Measurements from ENCODE around the gene HVCN1.

HVCN1 gene

DNA sequence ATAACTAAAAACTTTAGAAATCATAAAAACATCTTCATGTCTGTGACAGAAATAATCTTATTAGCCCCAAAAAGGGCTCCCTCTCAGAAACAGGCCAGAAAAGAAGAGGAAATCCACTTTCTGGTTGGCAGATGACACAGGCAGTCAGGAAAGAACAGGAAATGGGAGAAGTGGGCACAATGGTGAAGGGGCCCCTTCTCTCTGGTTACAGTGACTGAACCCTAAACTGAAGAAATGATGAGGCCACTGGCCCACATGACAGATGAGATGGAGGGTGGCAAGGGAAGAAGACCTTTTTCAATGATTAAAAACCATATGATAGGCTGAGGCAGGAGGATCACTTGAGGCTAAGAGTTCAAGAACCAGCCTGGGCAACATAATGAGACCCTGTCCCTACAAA, 53.9 kb downstream of the HVCN1 start:
- no peak for TF ChIP-seq ZNF416 (tag by site-specific recombination; IDR thresholded peaks at IDR 0.05)
- ChIA-PET CTCF (interaction anchor here (0.7 to 0.8 kb wide), 2 partner anchors 188 to 1265 kb away, joined by 3 read pairs; no protein-coding TSS in a partner anchor), POLR2A (no interaction called here)
- Histone ChIP-seq H3K4me3 (ENCODE audit: low read depth, low read length) (no peak overlapping the region), H3K27ac (ENCODE audit: extremely low read depth, low read depth, low read length) (no peak overlapping the region), H3K4me1 (ENCODE audit: control insufficient read depth, insufficient read depth, low read length) (no peaks in the 10 kb centered on the region), H3K9me3 (ENCODE audit: control insufficient read depth, insufficient read depth, low read depth, low read length) (no peaks in the 10 kb centered on the region), H3K36me3 (ENCODE audit: control insufficient read depth in 2 of 2, insufficient read depth in 1 of 2, low read length in 2 of 2) (peaks cover 4 to 61% of the 10 kb centered on the region in 2 experiments; a peak in 2 of 3 replicates)

DNA sequence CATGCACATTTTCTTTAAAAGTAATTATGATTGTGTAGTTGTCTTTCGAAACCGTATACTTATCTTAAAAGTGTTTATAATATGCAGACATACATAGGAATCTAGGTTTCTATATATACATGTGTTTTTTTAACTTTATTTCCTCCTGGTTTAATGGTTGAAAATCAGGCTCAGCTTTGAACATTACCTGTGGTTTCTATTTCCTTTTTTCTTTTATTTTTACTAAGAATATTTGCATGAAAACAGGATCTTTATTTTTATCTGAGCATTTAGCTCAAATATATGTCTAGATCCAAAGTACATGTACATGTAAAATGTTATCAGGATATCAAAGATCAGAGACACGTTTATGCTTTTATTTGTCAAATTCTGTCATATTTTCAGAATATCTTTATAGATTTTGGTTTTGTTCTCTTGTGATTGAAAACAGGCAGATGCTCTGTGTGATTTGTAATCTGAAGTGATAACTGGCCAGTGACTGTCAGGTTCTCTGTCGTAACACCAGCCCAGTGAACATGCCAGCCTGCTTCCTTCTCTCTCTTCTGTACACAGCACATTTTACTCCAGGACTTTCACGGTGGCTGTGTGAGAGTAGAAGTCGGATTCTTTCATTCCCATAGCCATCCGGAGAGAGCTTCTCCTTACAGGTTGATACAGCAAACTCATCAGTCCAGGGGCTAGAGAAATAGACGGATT, 61.3 kb downstream of the HVCN1 start:
- H3K9me3 ChIP-seq (ENCODE audit: control insufficient read depth, insufficient read depth, low read depth, low read length): no peaks in the 10 kb centered on the region
- TF ChIP-seq ZBTB1 (tag by site-specific recombination; IDR thresholded peaks at IDR 0.05) (no peak), ZNF274 (IDR thresholded peaks at IDR 0.05; ENCODE audit: low read length) (no peak), ZNF274 (tag by site-specific recombination; IDR thresholded peaks at IDR 0.05; ENCODE audit: borderline replicate concordance) (no peak), ZFP37 (tag by site-specific recombination; IDR thresholded peaks at IDR 0.05) (no peak), GLIS2 (tag by site-specific recombination; IDR thresholded peaks at IDR 0.05) (no peak)
- TF ChIP-seq, protein P1, sequence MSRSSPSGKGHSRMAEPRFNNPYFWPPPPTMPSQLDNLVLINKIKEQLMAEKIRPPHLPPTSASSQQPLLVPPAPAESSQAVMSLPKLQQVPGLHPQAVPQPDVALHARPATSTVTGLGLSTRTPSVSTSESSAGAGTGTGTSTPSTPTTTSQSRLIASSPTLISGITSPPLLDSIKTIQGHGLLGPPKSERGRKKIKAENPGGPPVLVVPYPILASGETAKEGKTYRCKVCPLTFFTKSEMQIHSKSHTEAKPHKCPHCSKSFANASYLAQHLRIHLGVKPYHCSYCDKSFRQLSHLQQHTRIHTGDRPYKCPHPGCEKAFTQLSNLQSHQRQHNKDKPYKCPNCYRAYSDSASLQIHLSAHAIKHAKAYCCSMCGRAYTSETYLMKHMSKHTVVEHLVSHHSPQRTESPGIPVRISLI (tag by site-specific recombination; IDR thresholded peaks at IDR 0.05): no peak
- ChIA-PET POLR2A (interaction anchor here (0.7 kb wide), 1 partner anchor 38 kb away, joined by 3 read pairs; no protein-coding TSS in a partner anchor), CTCF (interaction anchor here (0.7 kb wide), 1 partner anchor 149 kb away, joined by 3 read pairs; no protein-coding TSS in a partner anchor)
- no peaks in the 10 kb centered on the region for H3K4me1 ChIP-seq (ENCODE audit: control insufficient read depth, insufficient read depth, low read length)
- no peak overlapping the region for H3K27ac ChIP-seq (ENCODE audit: extremely low read depth, low read depth, low read length)
- H3K4me3 ChIP-seq (ENCODE audit: low read depth, low read length): no peak overlapping the region
- peaks cover 23 to 52% of the 10 kb centered on the region in 2 experiments for H3K36me3 ChIP-seq (ENCODE audit: control insufficient read depth in 2 of 2, insufficient read depth in 1 of 2, low read length in 2 of 2)

DNA sequence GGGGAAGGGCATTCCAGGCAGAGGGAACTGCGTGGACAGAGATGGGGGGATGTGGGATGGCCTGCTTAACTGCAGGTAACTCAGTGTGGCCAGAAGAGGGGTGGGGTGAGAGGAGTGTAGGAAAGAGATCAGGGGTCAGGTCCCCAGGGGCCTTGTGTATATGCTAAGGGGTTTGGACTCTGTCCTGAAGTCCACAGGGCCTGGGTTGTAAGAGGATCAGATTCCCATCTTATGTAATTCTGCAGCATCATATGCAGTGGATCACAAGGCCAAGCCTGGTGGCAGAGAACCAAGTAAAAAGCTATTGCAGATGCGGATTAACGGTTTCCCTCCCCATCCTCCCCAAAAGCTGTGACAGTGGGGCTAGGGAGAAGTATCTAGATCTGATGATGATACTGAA, 66.3 kb downstream of the HVCN1 start:
- ChIA-PET CTCF (interaction anchor here (0.9 kb wide), 1 partner anchor 173 kb away, joined by 3 read pairs; the partner anchor contains the start of gene ARPC3), POLR2A (no interaction called here)
- Histone ChIP-seq H3K4me1 (ENCODE audit: control insufficient read depth, insufficient read depth, low read length) (no peaks in the 10 kb centered on the region), H3K27ac (ENCODE audit: extremely low read depth, low read depth, low read length) (no peak overlapping the region), H3K4me3 (ENCODE audit: low read depth, low read length) (no peak overlapping the region), H3K36me3 (ENCODE audit: control insufficient read depth in 2 of 2, insufficient read depth in 1 of 2, low read length in 2 of 2) (peaks cover 14 to 24% of the 10 kb centered on the region in 2 experiments), H3K9me3 (ENCODE audit: control insufficient read depth, insufficient read depth, low read depth, low read length) (no peaks in the 10 kb centered on the region)
- TF ChIP-seq WT1 (tag by site-specific recombination; IDR thresholded peaks at IDR 0.05): peak; percentile 81
- no peak for TF ChIP-seq ZNF112 (tag by site-specific recombination; IDR thresholded peaks at IDR 0.05)

- H3K36me3 ChIP-seq (ENCODE audit: control insufficient read depth in 2 of 2, insufficient read depth in 1 of 2, low read length in 2 of 2): peaks cover 10 to 29% of the 10 kb centered on the region in 2 experiments; a peak in 2 of 3 replicates
- CTCF ChIA-PET: no interaction called here
- no peak overlapping the region for H3K4me3 ChIP-seq (ENCODE audit: low read depth, low read length)
- H3K4me1 ChIP-seq (ENCODE audit: control insufficient read depth, insufficient read depth, low read length): peaks cover 3% of the 10 kb centered on the region
- POLR2A ChIA-PET: no interaction called here
- H3K9me3 ChIP-seq (ENCODE audit: control insufficient read depth, insufficient read depth, low read depth, low read length): no peaks in the 10 kb centered on the region
- TF ChIP-seq ZNF24 (tag by site-specific recombination; IDR thresholded peaks at IDR 0.05) (no peak), ZIC2 (tag by site-specific recombination; IDR thresholded peaks at IDR 0.05) (0 out of 2 replicates have a peak, but pooled peaks have one; percentile 28)
- TF ChIP-seq, protein P2, sequence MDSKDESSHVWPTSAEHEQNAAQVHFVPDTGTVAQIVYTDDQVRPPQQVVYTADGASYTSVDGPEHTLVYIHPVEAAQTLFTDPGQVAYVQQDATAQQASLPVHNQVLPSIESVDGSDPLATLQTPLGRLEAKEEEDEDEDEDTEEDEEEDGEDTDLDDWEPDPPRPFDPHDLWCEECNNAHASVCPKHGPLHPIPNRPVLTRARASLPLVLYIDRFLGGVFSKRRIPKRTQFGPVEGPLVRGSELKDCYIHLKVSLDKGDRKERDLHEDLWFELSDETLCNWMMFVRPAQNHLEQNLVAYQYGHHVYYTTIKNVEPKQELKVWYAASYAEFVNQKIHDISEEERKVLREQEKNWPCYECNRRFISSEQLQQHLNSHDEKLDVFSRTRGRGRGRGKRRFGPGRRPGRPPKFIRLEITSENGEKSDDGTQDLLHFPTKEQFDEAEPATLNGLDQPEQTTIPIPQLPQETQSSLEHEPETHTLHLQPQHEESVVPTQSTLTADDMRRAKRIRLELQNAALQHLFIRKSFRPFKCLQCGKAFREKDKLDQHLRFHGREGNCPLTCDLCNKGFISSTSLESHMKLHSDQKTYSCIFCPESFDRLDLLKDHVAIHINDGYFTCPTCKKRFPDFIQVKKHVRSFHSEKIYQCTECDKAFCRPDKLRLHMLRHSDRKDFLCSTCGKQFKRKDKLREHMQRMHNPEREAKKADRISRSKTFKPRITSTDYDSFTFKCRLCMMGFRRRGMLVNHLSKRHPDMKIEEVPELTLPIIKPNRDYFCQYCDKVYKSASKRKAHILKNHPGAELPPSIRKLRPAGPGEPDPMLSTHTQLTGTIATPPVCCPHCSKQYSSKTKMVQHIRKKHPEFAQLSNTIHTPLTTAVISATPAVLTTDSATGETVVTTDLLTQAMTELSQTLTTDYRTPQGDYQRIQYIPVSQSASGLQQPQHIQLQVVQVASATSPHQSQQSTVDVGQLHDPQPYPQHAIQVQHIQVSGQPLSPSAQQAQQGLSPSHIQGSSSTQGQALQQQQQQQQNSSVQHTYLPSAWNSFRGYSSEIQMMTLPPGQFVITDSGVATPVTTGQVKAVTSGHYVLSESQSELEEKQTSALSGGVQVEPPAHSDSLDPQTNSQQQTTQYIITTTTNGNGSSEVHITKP (tag by site-specific recombination; IDR thresholded peaks at IDR 0.05): peak; percentile 72; the same call in 1 of the 2 replicates
- H3K27ac ChIP-seq (ENCODE audit: extremely low read depth, low read depth, low read length): no peak overlapping the region
Measured at GRCh38 chr12:110619534-110619953, 69.4 kb downstream of the HVCN1 start.
